ENCODE measurements around the gene SSR3. TPM values are rescaled to one million over a fixed set of nuclear protein-coding genes. Genes with fewer than 3 reads are reported as not detected.
A peak's percentile ranks its signal among the peaks of the same experiment; 100 is the strongest.

SSR3 gene
- total and polyA plus RNA-seq, 9 of the 15 experiments (the other 6 are each of a cell fraction or from before 2014, with no cell fraction given), result 104 to 464 (median 307) TPM

- TF ChIP-seq, protein P1, sequence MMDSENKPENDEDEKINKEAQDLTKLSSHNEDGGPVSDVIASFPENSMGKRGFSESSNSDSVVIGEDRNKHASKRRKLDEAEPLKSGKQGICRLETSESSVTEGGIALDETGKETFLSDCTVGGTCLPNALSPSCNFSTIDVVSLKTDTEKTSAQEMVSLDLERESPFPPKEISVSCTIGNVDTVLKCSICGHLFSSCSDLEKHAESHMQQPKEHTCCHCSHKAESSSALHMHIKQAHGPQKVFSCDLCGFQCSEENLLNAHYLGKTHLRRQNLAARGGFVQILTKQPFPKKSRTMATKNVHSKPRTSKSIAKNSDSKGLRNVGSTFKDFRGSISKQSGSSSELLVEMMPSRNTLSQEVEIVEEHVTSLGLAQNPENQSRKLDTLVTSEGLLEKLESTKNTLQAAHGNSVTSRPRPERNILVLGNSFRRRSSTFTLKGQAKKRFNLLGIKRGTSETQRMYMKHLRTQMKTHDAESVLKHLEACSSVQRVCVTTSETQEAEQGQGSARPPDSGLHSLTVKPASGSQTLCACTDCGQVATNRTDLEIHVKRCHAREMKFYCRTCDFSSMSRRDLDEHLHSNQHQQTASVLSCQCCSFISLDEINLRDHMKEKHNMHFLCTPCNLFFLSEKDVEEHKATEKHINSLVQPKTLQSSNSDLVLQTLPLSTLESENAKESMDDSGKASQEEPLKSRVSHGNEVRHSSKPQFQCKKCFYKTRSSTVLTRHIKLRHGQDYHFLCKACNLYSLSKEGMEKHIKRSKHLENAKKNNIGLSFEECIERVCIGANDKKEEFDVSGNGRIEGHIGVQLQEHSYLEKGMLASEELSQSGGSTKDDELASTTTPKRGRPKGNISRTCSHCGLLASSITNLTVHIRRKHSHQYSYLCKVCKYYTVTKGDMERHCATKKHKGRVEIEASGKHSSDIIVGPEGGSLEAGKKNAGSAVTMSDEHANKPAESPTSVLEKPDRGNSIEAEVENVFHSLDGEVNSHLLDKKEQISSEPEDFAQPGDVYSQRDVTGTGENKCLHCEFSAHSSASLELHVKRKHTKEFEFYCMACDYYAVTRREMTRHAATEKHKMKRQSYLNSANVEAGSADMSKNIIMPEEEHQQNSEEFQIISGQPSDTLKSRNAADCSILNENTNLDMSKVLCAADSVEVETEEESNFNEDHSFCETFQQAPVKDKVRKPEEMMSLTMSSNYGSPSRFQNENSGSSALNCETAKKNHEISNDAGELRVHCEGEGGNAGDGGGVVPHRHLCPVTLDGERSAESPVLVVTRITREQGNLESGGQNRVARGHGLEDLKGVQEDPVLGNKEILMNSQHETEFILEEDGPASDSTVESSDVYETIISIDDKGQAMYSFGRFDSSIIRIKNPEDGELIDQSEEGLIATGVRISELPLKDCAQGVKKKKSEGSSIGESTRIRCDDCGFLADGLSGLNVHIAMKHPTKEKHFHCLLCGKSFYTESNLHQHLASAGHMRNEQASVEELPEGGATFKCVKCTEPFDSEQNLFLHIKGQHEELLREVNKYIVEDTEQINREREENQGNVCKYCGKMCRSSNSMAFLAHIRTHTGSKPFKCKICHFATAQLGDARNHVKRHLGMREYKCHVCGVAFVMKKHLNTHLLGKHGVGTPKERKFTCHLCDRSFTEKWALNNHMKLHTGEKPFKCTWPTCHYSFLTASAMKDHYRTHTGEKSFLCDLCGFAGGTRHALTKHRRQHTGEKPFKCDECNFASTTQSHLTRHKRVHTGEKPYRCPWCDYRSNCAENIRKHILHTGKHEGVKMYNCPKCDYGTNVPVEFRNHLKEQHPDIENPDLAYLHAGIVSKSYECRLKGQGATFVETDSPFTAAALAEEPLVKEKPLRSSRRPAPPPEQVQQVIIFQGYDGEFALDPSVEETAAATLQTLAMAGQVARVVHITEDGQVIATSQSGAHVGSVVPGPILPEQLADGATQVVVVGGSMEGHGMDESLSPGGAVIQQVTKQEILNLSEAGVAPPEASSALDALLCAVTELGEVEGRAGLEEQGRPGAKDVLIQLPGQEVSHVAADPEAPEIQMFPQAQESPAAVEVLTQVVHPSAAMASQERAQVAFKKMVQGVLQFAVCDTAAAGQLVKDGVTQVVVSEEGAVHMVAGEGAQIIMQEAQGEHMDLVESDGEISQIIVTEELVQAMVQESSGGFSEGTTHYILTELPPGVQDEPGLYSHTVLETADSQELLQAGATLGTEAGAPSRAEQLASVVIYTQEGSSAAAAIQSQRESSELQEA (IDR thresholded peaks at IDR 0.05; ENCODE audit: low read depth), result peak; percentile 71
- TF ChIP-seq, protein P2, sequence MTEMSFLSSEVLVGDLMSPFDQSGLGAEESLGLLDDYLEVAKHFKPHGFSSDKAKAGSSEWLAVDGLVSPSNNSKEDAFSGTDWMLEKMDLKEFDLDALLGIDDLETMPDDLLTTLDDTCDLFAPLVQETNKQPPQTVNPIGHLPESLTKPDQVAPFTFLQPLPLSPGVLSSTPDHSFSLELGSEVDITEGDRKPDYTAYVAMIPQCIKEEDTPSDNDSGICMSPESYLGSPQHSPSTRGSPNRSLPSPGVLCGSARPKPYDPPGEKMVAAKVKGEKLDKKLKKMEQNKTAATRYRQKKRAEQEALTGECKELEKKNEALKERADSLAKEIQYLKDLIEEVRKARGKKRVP (CRISPR knock-in tag; IDR thresholded peaks at IDR 0.05), result no peak
- TF ChIP-seq GATA2 (CRISPR knock-in tag; IDR thresholded peaks at IDR 0.05), result no peak
- TF ChIP-seq ZNF232 (CRISPR knock-in tag; IDR thresholded peaks at IDR 0.05), result 0 out of 2 replicates have a peak, but pooled peaks have one; percentile 33
- no peak for TF ChIP-seq KDM1A (IDR thresholded peaks at IDR 0.05)
- no peak for TF ChIP-seq ZNF274 (IDR thresholded peaks at IDR 0.05; ENCODE audit: borderline replicate concordance, low read depth, low read length)
- TF ChIP-seq, protein P3, sequence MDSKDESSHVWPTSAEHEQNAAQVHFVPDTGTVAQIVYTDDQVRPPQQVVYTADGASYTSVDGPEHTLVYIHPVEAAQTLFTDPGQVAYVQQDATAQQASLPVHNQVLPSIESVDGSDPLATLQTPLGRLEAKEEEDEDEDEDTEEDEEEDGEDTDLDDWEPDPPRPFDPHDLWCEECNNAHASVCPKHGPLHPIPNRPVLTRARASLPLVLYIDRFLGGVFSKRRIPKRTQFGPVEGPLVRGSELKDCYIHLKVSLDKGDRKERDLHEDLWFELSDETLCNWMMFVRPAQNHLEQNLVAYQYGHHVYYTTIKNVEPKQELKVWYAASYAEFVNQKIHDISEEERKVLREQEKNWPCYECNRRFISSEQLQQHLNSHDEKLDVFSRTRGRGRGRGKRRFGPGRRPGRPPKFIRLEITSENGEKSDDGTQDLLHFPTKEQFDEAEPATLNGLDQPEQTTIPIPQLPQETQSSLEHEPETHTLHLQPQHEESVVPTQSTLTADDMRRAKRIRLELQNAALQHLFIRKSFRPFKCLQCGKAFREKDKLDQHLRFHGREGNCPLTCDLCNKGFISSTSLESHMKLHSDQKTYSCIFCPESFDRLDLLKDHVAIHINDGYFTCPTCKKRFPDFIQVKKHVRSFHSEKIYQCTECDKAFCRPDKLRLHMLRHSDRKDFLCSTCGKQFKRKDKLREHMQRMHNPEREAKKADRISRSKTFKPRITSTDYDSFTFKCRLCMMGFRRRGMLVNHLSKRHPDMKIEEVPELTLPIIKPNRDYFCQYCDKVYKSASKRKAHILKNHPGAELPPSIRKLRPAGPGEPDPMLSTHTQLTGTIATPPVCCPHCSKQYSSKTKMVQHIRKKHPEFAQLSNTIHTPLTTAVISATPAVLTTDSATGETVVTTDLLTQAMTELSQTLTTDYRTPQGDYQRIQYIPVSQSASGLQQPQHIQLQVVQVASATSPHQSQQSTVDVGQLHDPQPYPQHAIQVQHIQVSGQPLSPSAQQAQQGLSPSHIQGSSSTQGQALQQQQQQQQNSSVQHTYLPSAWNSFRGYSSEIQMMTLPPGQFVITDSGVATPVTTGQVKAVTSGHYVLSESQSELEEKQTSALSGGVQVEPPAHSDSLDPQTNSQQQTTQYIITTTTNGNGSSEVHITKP (IDR thresholded peaks at IDR 0.05; ENCODE audit: partially characterized antibody), result peak; percentile 84
- no peak for TF ChIP-seq RBM39 (optimal IDR thresholded peaks at IDR 0.05; ENCODE audit: low read depth, low read length)
- TF ChIP-seq FOXO4 (CRISPR knock-in tag; IDR thresholded peaks at IDR 0.05), result no peak
- peak; percentile 75 for TF ChIP-seq CHD2 (IDR thresholded peaks at IDR 0.05; ENCODE audit: low read depth, low read length)
- TF ChIP-seq ZFX (CRISPR knock-in tag; IDR thresholded peaks at IDR 0.05), result peak; percentile 90
These were observed at the start of gene SSR3 (continued) for GRCh38 chr3:156554842-156555687.
